BLaER1 (cell line): ENCODE results near the gene FBXW5.

Source experiments
- H3K27ac ChIP-seq: shearing (Covaris generic); formaldehyde crosslinking; 2 replicates; pipeline ENCODE4 v1.8.1; 2022
- H3K27me3 ChIP-seq: shearing (Covaris generic); formaldehyde crosslinking; 2 replicates; pipeline ENCODE4 v1.8.1; 2022
- H3K36me3 ChIP-seq: shearing (Covaris generic); formaldehyde crosslinking; 2 replicates; pipeline ENCODE4 v1.8.1; 2022
- H3K4me1 ChIP-seq: shearing (Covaris generic); formaldehyde crosslinking; 2 replicates; pipeline ENCODE4 v1.8.1; 2022
- H3K4me2 ChIP-seq: shearing (Covaris generic); formaldehyde crosslinking; 2 replicates; pipeline ENCODE4 v1.8.1; 2022
- H3K4me3 ChIP-seq: shearing (Covaris generic); formaldehyde crosslinking; 2 replicates; pipeline ENCODE4 v1.8.1; 2022
- H3K9ac ChIP-seq: shearing (Covaris generic); formaldehyde crosslinking; 2 replicates; pipeline ENCODE4 v1.8.1; 2022
- H3K9me3 ChIP-seq: shearing (Covaris generic); formaldehyde crosslinking; 2 replicates; pipeline ENCODE4 v1.8.1; 2022
- H4K20me1 ChIP-seq: shearing (Covaris generic); formaldehyde crosslinking; 2 replicates; pipeline ENCODE4 v1.8.1; 2022
- Cebpa-rat ChIP-seq: shearing (Covaris generic); IDR thresholded peaks from 2 replicates; pipeline ENCODE4 v1.8.1; 2022

Gene FBXW5

GRCh38 chr9:136955202-136955942 is 10.8 kb upstream of the FBXW5 start:
- no peaks in the 10 kb centered on the region for H4K20me1 ChIP-seq
- H3K9me3 ChIP-seq: no peaks in the 10 kb centered on the region
- no peak overlapping the region for H3K4me2 ChIP-seq
- no peak for TF ChIP-seq Cebpa-rat
- no peak overlapping the region for H3K4me3 ChIP-seq
- H3K27me3 ChIP-seq: no peaks in the 10 kb centered on the region
- no peak overlapping the region for H3K9ac ChIP-seq
- H3K4me1 ChIP-seq: peaks cover 16% of the 10 kb centered on the region
- no peak overlapping the region for H3K27ac ChIP-seq
- no peaks in the 10 kb centered on the region for H3K36me3 ChIP-seq

DNA sequence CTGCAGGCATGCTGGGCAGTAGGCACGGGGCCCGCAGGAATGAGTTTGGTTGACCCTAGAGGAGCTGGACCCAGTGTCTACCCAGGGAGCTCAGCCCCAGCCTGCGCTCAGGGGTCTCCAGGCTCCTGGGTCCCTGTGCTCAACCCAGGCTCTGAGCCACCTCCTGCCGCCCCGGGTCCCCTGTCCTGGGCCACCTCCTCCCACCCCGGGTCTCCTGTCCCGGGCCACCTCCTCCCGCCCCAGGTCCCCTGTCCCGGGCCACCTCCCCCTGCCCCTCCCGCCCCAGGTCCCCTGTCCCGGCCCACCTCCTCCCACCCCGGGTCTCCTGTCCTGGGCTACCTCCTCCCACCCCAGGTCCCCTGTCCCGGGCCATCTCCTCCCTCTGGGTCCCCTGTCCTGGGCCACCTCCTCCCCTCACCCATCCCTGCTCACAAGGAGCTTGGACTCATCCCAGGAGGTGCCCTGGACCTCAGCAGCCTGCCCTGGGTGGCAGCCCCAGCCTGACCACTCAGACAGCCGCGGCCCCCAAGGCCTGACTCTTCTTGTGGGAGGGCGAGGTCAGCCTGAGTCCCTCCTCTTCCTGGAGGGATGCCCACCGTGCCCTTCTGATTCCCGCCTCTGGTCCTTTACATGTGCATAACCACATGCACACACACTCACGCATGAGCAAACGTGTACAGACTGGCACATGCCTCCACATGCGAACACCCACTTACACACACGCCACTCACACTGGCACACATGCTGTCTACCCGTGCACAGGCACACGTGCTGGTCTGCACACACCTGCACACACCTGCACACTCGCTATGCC is 9.9 kb upstream of the FBXW5 start:
- Histone ChIP-seq H3K4me3 (no peak overlapping the region), H4K20me1 (no peaks in the 10 kb centered on the region), H3K4me1 (peaks cover 12% of the 10 kb centered on the region), H3K36me3 (no peaks in the 10 kb centered on the region), H3K27me3 (no peaks in the 10 kb centered on the region), H3K27ac (no peak overlapping the region), H3K9ac (no peak overlapping the region), H3K9me3 (no peaks in the 10 kb centered on the region), H3K4me2 (no peak overlapping the region)
- TF ChIP-seq Cebpa-rat: no peak

GRCh38 chr9:136953771-136954269 is 9.3 kb upstream of the FBXW5 start:
- no peak overlapping the region for H3K4me3 ChIP-seq
- no peaks in the 10 kb centered on the region for H4K20me1 ChIP-seq
- no peaks in the 10 kb centered on the region for H3K36me3 ChIP-seq
- peaks cover 14% of the 10 kb centered on the region for H3K4me1 ChIP-seq
- no peaks in the 10 kb centered on the region for H3K27me3 ChIP-seq
- H3K4me2 ChIP-seq: no peak overlapping the region
- H3K9ac ChIP-seq: no peak overlapping the region
- H3K27ac ChIP-seq: no peak overlapping the region
- no peaks in the 10 kb centered on the region for H3K9me3 ChIP-seq
- TF ChIP-seq Cebpa-rat: no peak

DNA sequence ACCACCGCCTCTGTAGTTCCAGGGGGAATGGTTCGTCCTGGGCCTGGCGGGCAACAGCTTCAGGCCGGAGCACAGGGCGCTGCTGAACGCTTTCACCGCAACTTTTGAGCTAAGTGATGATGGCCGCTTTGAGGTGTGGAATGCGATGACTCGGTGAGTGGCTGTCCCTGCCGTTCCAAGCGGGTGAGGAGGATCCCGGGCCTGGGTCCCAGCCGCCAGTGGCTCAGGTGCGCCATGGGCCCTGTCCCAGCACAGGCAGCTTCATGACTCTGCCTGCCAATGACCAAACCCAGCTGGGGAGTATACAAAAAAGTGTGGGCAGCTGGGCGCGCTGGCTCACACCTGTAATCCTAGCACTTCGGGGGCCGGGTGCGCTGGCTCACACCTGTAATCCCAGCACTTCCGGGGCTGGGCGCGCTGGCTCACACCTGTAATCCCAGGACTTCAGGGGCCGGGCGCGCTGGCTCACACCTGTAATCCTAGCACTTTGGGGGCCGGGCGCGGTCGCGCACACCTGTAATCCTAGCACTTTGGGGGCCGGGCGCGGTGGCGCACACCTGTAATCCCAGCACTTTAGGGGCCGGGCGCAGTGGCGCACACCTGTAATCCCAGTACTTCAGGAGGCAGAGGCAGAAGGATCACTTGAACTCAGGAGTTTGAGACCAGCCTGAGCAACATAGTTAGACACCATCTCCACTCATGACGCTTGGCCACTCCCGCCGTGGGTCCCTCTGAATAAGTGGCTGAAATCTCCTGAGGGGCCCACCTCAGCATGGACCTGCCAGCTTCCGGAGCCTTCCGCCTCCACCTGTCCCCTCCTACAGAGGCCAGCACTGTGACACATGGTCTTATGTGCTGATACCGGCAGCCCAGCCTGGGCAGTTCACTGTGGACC is 8.6 kb upstream of the FBXW5 start:
- no peaks in the 10 kb centered on the region for H3K9me3 ChIP-seq
- no peaks in the 10 kb centered on the region for H3K27me3 ChIP-seq
- no peak overlapping the region for H3K4me3 ChIP-seq
- H3K36me3 ChIP-seq: no peaks in the 10 kb centered on the region
- peaks cover 21% of the 10 kb centered on the region for H3K4me1 ChIP-seq
- H3K27ac ChIP-seq: no peak overlapping the region
- H3K9ac ChIP-seq: no peak overlapping the region
- no peak for TF ChIP-seq Cebpa-rat
- no peak overlapping the region for H3K4me2 ChIP-seq
- no peaks in the 10 kb centered on the region for H4K20me1 ChIP-seq

GRCh38 chr9:136952321-136952850 is 7.8 kb upstream of the FBXW5 start:
- Histone ChIP-seq H3K9me3 (no peaks in the 10 kb centered on the region), H3K4me2 (no peak overlapping the region), H3K27ac (no peak overlapping the region), H3K4me1 (peaks cover 28% of the 10 kb centered on the region), H3K27me3 (no peaks in the 10 kb centered on the region), H3K36me3 (no peaks in the 10 kb centered on the region), H4K20me1 (no peaks in the 10 kb centered on the region), H3K9ac (no peak overlapping the region), H3K4me3 (no peak overlapping the region)
- TF ChIP-seq Cebpa-rat: no peak

- H3K27ac ChIP-seq: 0 out of 2 replicates have a peak within 1 kb of the TSS, but pooled peaks have one; percentile 9
- H3K4me2 ChIP-seq: no peak within 1 kb of the TSS
- peaks cover 30% of the 10 kb centered on the region for H3K4me1 ChIP-seq
- H3K36me3 ChIP-seq: no peaks in the 10 kb centered on the region
- H4K20me1 ChIP-seq: no peaks in the 10 kb centered on the region
- H3K9ac ChIP-seq: no peak within 1 kb of the TSS
- H3K4me3 ChIP-seq: no peak within 1 kb of the TSS
- no peak for TF ChIP-seq Cebpa-rat
- H3K27me3 ChIP-seq: no peaks in the 10 kb centered on the region
- H3K9me3 ChIP-seq: no peaks in the 10 kb centered on the region
Measured at GRCh38 chr9:136951541-136952320, 7.2 kb upstream of the FBXW5 start, which contains the start of gene LCN12. Gene LCN12, plus strand, starts transcription at chr9:136952273. Its CDS starts 55 bp downstream, at chr9:136952328.

DNA sequence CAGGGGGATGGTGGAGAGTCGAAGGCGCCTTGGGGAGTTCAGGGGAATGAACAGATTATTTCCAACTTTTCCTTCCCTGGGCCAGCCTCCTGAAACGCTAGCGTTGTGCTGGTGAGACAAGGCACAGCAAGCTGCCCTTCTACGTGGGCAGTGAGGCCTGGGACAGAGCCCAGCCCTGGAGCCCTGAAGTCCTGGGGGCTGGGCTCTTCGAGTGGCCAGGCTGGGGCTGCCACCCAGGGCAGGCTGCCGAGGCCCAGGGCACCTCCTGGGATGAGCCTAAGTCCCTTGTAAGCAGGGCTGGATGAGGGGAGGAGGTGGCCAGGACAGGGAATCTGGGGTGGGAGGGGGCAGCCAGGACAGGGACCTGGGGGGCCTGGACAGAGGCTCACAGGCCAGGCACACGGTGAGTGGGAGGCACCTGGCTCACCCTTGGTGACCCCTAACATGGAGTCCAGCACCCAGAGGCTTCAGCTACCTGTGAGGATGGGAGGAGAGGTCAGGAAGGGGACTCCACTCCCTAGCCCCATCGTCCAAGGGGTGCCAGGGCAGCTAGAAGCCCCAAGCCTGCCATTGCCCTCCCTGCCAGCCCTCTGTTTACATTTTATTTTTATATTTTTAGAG is 6.2 kb upstream of the FBXW5 start:
- Histone ChIP-seq H3K9ac (peak overlapping the region; percentile 83), H4K20me1 (no peaks in the 10 kb centered on the region), H3K9me3 (no peaks in the 10 kb centered on the region), H3K4me1 (peaks cover 34% of the 10 kb centered on the region), H3K27ac (peak overlapping the region; percentile 89), H3K4me2 (peak overlapping the region; percentile 81), H3K4me3 (peak overlapping the region; percentile 71), H3K36me3 (no peaks in the 10 kb centered on the region), H3K27me3 (no peaks in the 10 kb centered on the region)
- no peak for TF ChIP-seq Cebpa-rat

- Histone ChIP-seq H3K9ac (peak overlapping the region; percentile 83), H3K27ac (peak overlapping the region; percentile 89), H3K4me1 (peaks cover 41% of the 10 kb centered on the region), H3K36me3 (no peaks in the 10 kb centered on the region), H3K4me3 (peak overlapping the region; percentile 71), H3K4me2 (peak overlapping the region; percentile 81), H3K9me3 (no peaks in the 10 kb centered on the region), H3K27me3 (no peaks in the 10 kb centered on the region), H4K20me1 (no peaks in the 10 kb centered on the region)
- TF ChIP-seq Cebpa-rat: no peak
Measured at GRCh38 chr9:136949817-136950655, 5.5 kb upstream of the FBXW5 start.
